Activated B cell treated with CpG ODN at 0.5 μM for 24 hours (primary cell): ENCODE results near the gene TSPO. TPM values are rescaled to one million over a fixed set of nuclear protein-coding genes. Genes with fewer than 3 reads are reported as not detected.

Experiments used
- ATAC-seq: fragments of 200-7000 bp; cut with Tn5 transposase; one replicate; pipeline ENCODE4 v1.10.0; 2021; ENCODE audit warnings: low read depth, mild to moderate bottlenecking, moderate library complexity
- CTCF ChIA-PET: fragments of 350-600 bp; sonication (Branson Sonifier 250); formaldehyde crosslinking; loops from one replicate; lab custom pipeline; 2021; ENCODE audit warnings: antibody characterized with exemption; lab: Charles Lee
- POLR2A ChIA-PET: fragments of 350-600 bp; sonication (Branson Sonifier 250); formaldehyde crosslinking; loops from one replicate; lab custom pipeline; 2021; ENCODE audit warnings: antibody characterized with exemption; lab: Charles Lee
- DNase-seq: peaks from one replicate; pipeline ENCODE4 v3.0.0; 2022
- H3K27ac Mint-ChIP-seq: one replicate; pipeline ENCODE4 v1.8.0; 2020; ENCODE audit warnings: mixed read lengths
- H3K27me3 Mint-ChIP-seq: one replicate; pipeline ENCODE4 v1.8.0; 2021; ENCODE audit warnings: mixed read lengths
- H3K36me3 Mint-ChIP-seq: one replicate; pipeline ENCODE4 v1.8.0; 2021; ENCODE audit warnings: low read depth, mixed read lengths
- H3K4me1 Mint-ChIP-seq: one replicate; pipeline ENCODE4 v1.8.0; 2021; ENCODE audit warnings: mixed read lengths
- H3K4me3 Mint-ChIP-seq: one replicate; pipeline ENCODE4 v1.8.0; 2020; ENCODE audit warnings: mild to moderate bottlenecking, mixed read lengths
- H3K9me3 Mint-ChIP-seq: one replicate; pipeline ENCODE4 v1.8.0; 2020; ENCODE audit warnings: mixed read lengths
- CTCF ChIP-seq: fragments of 200-600 bp; IDR thresholded peaks from one replicate; pipeline ENCODE4 v1.8.0; 2022; ENCODE audit warnings: antibody characterized with exemption, mild to moderate bottlenecking
- intact Hi-C: fragments of 100-400 bp; cut with micrococcal nuclease; formaldehyde crosslinking; loops from one replicate; pipeline ENCODE4 v1.15.1; 2024
- total RNA-seq: library from RNA; stranded (reverse); gene quantifications from 2 replicates; pipeline ENCODE4 v1.2.3, GENCODE V29; 2022

TSPO gene
- total RNA-seq, 1 donor from 2014 or later, result 40.9 TPM

GRCh38 chr22:43197271-43197941 lies 46.0 kb downstream of the TSPO start:
- intact Hi-C loops, result no loop called here
- Mint-ChIP-seq H3K27ac (no peak overlapping the region), H3K4me3 (no peak overlapping the region), H3K36me3 (no peaks in the 10 kb centered on the region), H3K9me3 (no peaks in the 10 kb centered on the region), H3K27me3 (peaks cover 21% of the 10 kb centered on the region), H3K4me1 (no peaks in the 10 kb centered on the region)
- ChIA-PET POLR2A (no interaction called here), CTCF (no interaction called here)
- ATAC-seq (no peak), DNase-seq (no peak)
- TF ChIP-seq CTCF, result no peak

- Mint-ChIP-seq H3K4me3 (no peak overlapping the region), H3K27me3 (peaks cover 21% of the 10 kb centered on the region), H3K4me1 (no peaks in the 10 kb centered on the region), H3K27ac (no peak overlapping the region), H3K36me3 (no peaks in the 10 kb centered on the region), H3K9me3 (no peaks in the 10 kb centered on the region)
- POLR2A ChIA-PET, result no interaction called here
- CTCF ChIA-PET, result no interaction called here
- DNase-seq (no peak), ATAC-seq (no peak)
- intact Hi-C loops, result no loop called here
- no peak for TF ChIP-seq CTCF
Observed at GRCh38 chr22:43198126-43198525, 46.8 kb downstream of the TSPO start.

- Mint-ChIP-seq H3K36me3 (no peaks in the 10 kb centered on the region), H3K9me3 (no peaks in the 10 kb centered on the region), H3K4me1 (no peaks in the 10 kb centered on the region), H3K27me3 (peaks cover 21% of the 10 kb centered on the region), H3K27ac (no peak overlapping the region), H3K4me3 (no peak overlapping the region)
- intact Hi-C loops, result no loop called here
- ATAC-seq (no peak), DNase-seq (no peak)
- ChIA-PET POLR2A (no interaction called here), CTCF (no interaction called here)
- no peak for TF ChIP-seq CTCF
Observed at GRCh38 chr22:43198936-43199335, 47.6 kb downstream of the TSPO start.

GRCh38 chr22:43199541-43199940 lies 48.2 kb downstream of the TSPO start:
- DNase-seq (no peak), ATAC-seq (no peak)
- Mint-ChIP-seq H3K4me1 (no peaks in the 10 kb centered on the region), H3K27me3 (peaks cover 21% of the 10 kb centered on the region), H3K9me3 (no peaks in the 10 kb centered on the region), H3K4me3 (no peak overlapping the region), H3K27ac (no peak overlapping the region), H3K36me3 (no peaks in the 10 kb centered on the region)
- ChIA-PET CTCF (no interaction called here), POLR2A (no interaction called here)
- intact Hi-C loops, result no loop called here
- no peak for TF ChIP-seq CTCF

GRCh38 chr22:43200031-43200430 lies 48.7 kb downstream of the TSPO start:
- intact Hi-C loops, result no loop called here
- Mint-ChIP-seq H3K27me3 (peaks cover 17% of the 10 kb centered on the region), H3K9me3 (no peaks in the 10 kb centered on the region), H3K27ac (no peak overlapping the region), H3K4me1 (no peaks in the 10 kb centered on the region), H3K36me3 (no peaks in the 10 kb centered on the region), H3K4me3 (no peak overlapping the region)
- DNase-seq (no peak), ATAC-seq (no peak)
- CTCF ChIA-PET, result no interaction called here
- POLR2A ChIA-PET, result interaction anchor here (1.4 kb wide), 1 partner anchor 12 kb away, joined by 3 read pairs; no protein-coding TSS in a partner anchor
- no peak for TF ChIP-seq CTCF
